Testis (tissue), 3 donors: Measurements from ENCODE around the gene SPATA2. TPM values are rescaled to one million over a fixed set of nuclear protein-coding genes. Genes with fewer than 3 reads are reported as not detected.

Experiments used
- DNase-seq: peaks from one replicate; pipeline ENCODE4 v3.0.0-alpha.2; 2019
- H3K27ac ChIP-seq, 2 donors: fragments of 200-600 bp; sonication (generic); one replicate each; pipeline ENCODE4 v1.5.1; 2019
- H3K27me3 ChIP-seq: fragments of 200-600 bp; sonication (generic); one replicate; pipeline ENCODE4 v1.5.1; 2019
- H3K36me3 ChIP-seq: fragments of 200-600 bp; sonication (generic); one replicate; pipeline ENCODE4 v1.5.1; 2017; ENCODE audit warnings: low read depth; ENCODE audit errors: missing control alignments
- H3K4me1 ChIP-seq: fragments of 200-600 bp; sonication (generic); one replicate; pipeline ENCODE4 v1.5.1; 2019
- H3K4me3 ChIP-seq, 2 donors: fragments of 200-600 bp; sonication (generic); one replicate each; pipeline ENCODE4 v1.5.1; 2017 to 2019
- H3K9me3 ChIP-seq: fragments of 200-600 bp; sonication (generic); one replicate; pipeline ENCODE4 v1.5.1; 2017
- CTCF ChIP-seq, 3 experiments: fragments of 450-650 bp in 2 of 3; fragments of 200-600 bp in 1 of 3; sonication (generic) in 1 of 3; IDR thresholded peaks; one replicate each; pipeline ENCODE4 v1.5.1; 2016 to 2019; ENCODE audit warnings: antibody characterized with exemption in 3 of 3, mild to moderate bottlenecking in 2 of 3, moderate library complexity in 1 of 3
- POLR2A ChIP-seq: fragments of 450-650 bp; IDR thresholded peaks from one replicate; pipeline ENCODE4 v1.6.1; 2017; ENCODE audit warnings: antibody characterized with exemption, mild to moderate bottlenecking, moderate library complexity
- WGBS, 2 donors: methylation state at CpG; one replicate each; pipeline ENCODE4 v1.1.5; 2018; 5-methylcytosine and 5-hydroxymethylcytosine counted together
- intact Hi-C: fragments of 100-400 bp; cut with DNase I; formaldehyde crosslinking; loops from one replicate; pipeline ENCODE4 v1.15.1; 2023; ENCODE audit warnings: low total_unique reads
- polyA plus RNA-seq: library from polyadenylated mRNA; stranded (reverse); fragments of 350-450 nt; fragmentation: Illumina TruSeq; extraction: RNeasy Lipid Tissue Mini Kit (QIAGEN cat#74804); gene quantifications from one replicate; pipeline ENCODE4 v1.2.3, GENCODE V29; 2014; ENCODE audit warnings: low read depth, low replicate concordance; ENCODE audit not compliant: insufficient read depth
- total RNA-seq, 2 donors: library from RNA; depleted of rRNA; stranded (reverse); fragments of >200 nt; gene quantifications; one replicate each; pipeline ENCODE4 v1.2.3, GENCODE V29; 2016

The SPATA2 gene
- total and polyA plus RNA-seq, 3 donors from 2014 or later, result 21.9 to 30.7 (median 26.0) TPM

GRCh38 chr20:49907405-49908257 is 7.7 kb downstream of the SPATA2 start:
- TF ChIP-seq POLR2A, result no peak
- TF ChIP-seq CTCF (IDR thresholded peaks at IDR 0.05), result no peak
- intact Hi-C loops, result no loop called here
- no peaks in the 10 kb centered on the region for H3K36me3 ChIP-seq

GRCh38 chr20:49906615-49907154 is 8.6 kb downstream of the SPATA2 start:
- H3K27me3 ChIP-seq, result no peaks in the 10 kb centered on the region
- no peaks in the 10 kb centered on the region for H3K9me3 ChIP-seq
- WGBS, 2 donors, result 88 to 92% methylated on average over 15 of the region's 15 CpGs
- no peak for TF ChIP-seq POLR2A
- no peak for TF ChIP-seq CTCF (IDR thresholded peaks at IDR 0.05)
- no peaks in the 10 kb centered on the region for H3K36me3 ChIP-seq
- peaks cover 7% of the 10 kb centered on the region for H3K4me1 ChIP-seq
- no peak overlapping the region for H3K4me3 ChIP-seq
- intact Hi-C loops, result no loop called here
- H3K27ac ChIP-seq, result no peak overlapping the region
- no peak for DNase-seq

More at GRCh38 chr20:49907405-49908257, 7.7 kb downstream of the SPATA2 start:
- 89 to 91% methylated on average over 13 to 19 of the region's 19 CpGs for WGBS, 2 donors
- no peak for DNase-seq
- no peak overlapping the region for H3K27ac ChIP-seq
- no peak overlapping the region for H3K4me3 ChIP-seq
- no peaks in the 10 kb centered on the region for H3K9me3 ChIP-seq
- H3K4me1 ChIP-seq, result peaks cover 7% of the 10 kb centered on the region
- H3K27me3 ChIP-seq, result no peaks in the 10 kb centered on the region

GRCh38 chr20:49906101-49906604 is 9.2 kb downstream of the SPATA2 start:
- no peaks in the 10 kb centered on the region for H3K9me3 ChIP-seq
- intact Hi-C loops, result no loop called here
- TF ChIP-seq POLR2A (no peak), CTCF (IDR thresholded peaks at IDR 0.05) (no peak)
- DNase-seq, result no peak
- 82 to 94% methylated on average over 5 to 37 of the region's 37 CpGs for WGBS, 2 donors
- H3K27ac ChIP-seq, result no peak overlapping the region
- H3K4me3 ChIP-seq, result no peak overlapping the region
- no peaks in the 10 kb centered on the region for H3K27me3 ChIP-seq
- H3K4me1 ChIP-seq, result peaks cover 7% of the 10 kb centered on the region
- H3K36me3 ChIP-seq, result no peaks in the 10 kb centered on the region

- Histone ChIP-seq H3K4me3 (no peak overlapping the region), H3K9me3 (no peaks in the 10 kb centered on the region), H3K27ac (no peak overlapping the region), H3K4me1 (peaks cover 7% of the 10 kb centered on the region), H3K36me3 (no peaks in the 10 kb centered on the region), H3K27me3 (no peaks in the 10 kb centered on the region)
- intact Hi-C loops, result no loop called here
- TF ChIP-seq CTCF (IDR thresholded peaks at IDR 0.05), result no peak
- no peak for TF ChIP-seq POLR2A
- WGBS, 2 donors, result 83 to 92% methylated on average over 15 to 29 of the region's 29 CpGs
- DNase-seq, result no peak
Observed at GRCh38 chr20:49905415-49906091, 9.8 kb downstream of the SPATA2 start.
